Mononuclear cell (primary cell): ENCODE data around the gene SPIRE1. TPM values are rescaled to one million over a fixed set of nuclear protein-coding genes. Genes with fewer than 3 reads are reported as not detected.

ENCODE experiments used
- H3K27me3 ChIP-seq: 2 replicates; pipeline ENCODE4 v1.6.0; 2011; ENCODE audit warnings: low read length, control low read depth; ENCODE audit not compliant: insufficient read depth
- H3K4me1 ChIP-seq: 2 replicates; pipeline ENCODE4 v1.5.1; 2011; ENCODE audit warnings: mild to moderate bottlenecking, low read length, control low read depth; ENCODE audit not compliant: insufficient read depth
- H3K4me3 ChIP-seq: 2 replicates; pipeline ENCODE4 v1.5.1; 2011; ENCODE audit warnings: mild to moderate bottlenecking, low read length, moderate library complexity
- H3K9me3 ChIP-seq: 2 replicates; pipeline ENCODE4 v1.5.1; 2011; ENCODE audit warnings: low read depth, mild to moderate bottlenecking, control low read depth, low read length
- total RNA-seq: library from RNA; depleted of rRNA; stranded (reverse); fragments of >200 nt; gene quantifications from one replicate; pipeline ENCODE4 v1.2.3, GENCODE V29; 2012

Gene SPIRE1
- total RNA-seq, 1 donor = 5.0 TPM

DNA sequence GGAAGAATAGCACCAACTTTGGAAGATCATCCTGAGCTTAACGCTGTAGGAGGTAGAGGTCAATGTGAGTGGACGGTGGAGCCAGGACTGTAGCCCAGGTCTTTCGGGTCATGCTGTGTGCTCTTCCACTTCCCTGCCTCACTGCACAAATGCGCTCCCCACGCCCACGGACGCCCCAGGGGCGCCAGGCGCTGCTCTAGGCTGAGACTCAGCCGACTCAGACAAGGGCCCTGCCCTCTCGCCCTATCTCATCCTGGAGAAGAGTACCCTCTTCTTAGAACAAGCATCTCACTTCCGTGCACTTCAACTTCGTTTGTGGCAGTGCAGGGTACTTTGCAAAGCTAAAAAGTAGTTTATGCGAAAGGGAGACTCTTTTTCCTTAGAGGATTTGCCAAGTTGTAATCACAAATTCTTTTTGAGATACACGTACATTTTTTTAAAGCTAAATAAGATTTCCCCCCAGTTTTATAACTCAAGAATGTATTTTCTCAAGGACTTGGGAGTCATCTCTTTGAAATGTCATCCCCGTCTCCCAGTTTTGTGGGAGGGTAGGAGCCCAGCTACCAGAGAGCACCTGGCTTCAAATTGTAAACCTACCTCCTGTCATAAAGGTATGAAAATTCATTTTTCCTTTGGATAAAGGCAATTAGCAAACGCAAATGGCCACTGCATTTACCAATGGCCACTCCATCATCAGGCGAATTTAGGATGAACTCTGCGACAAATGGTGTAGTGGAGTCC lies 251.4 kb downstream of the SPIRE1 start:
- Histone ChIP-seq H3K4me1 (peaks cover 17% of the 10 kb centered on the region), H3K4me3 (no peak overlapping the region), H3K9me3 (no peaks in the 10 kb centered on the region), H3K27me3 (peaks cover 23% of the 10 kb centered on the region)

DNA sequence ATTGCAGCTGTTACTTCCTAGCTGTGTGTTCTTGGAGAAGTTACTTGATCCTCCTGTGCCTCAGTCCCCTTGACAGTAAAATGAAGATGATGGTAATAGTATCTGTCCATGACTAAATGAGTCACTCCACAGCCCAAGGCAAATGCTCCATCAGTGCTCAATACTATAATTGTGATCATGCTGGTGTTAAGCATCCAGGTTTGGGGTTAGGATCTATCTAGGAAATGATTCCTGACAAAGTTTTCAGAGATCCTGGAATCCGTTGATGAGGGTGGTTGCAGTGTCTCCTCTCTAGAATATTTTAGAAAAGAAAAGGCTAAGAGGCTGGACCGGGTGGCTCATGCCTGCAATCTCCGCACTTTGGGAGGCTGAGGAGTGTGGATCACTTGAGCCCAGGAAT lies 252.8 kb downstream of the SPIRE1 start:
- Histone ChIP-seq H3K9me3 (no peaks in the 10 kb centered on the region), H3K27me3 (peaks cover 23% of the 10 kb centered on the region), H3K4me1 (peaks cover 17% of the 10 kb centered on the region), H3K4me3 (no peak overlapping the region)

GRCh38 chr18:12403601-12404506 lies 254.1 kb downstream of the SPIRE1 start:
- H3K4me1 ChIP-seq = peaks cover 17% of the 10 kb centered on the region
- no peak overlapping the region for H3K4me3 ChIP-seq
- H3K27me3 ChIP-seq = peaks cover 23% of the 10 kb centered on the region
- no peaks in the 10 kb centered on the region for H3K9me3 ChIP-seq

GRCh38 chr18:12401881-12402280 lies 256.0 kb downstream of the SPIRE1 start:
- Histone ChIP-seq H3K9me3 (no peaks in the 10 kb centered on the region), H3K4me3 (no peak overlapping the region), H3K27me3 (peaks cover 22% of the 10 kb centered on the region), H3K4me1 (peaks cover 5% of the 10 kb centered on the region)

DNA sequence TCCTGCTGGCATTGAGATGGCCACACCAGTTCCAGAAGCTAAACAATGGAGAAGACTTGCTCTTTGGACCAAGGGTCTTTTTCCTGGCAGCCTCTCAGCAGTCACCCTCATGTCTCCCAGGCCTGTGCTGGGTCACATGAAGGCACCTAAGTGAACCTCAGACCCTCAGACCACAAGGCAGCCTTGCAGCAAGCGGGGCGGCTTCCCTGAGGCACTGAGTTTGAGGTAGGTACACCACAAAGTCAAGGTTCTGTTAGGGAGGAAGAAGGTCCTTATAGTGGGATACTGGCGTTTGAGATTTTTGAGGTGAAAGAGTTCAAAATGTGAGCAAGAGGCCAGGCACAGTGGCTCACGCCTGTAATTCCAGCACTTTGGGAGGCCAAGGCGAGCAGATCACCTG lies 258.7 kb downstream of the SPIRE1 start:
- Histone ChIP-seq H3K4me3 (no peak overlapping the region), H3K4me1 (no peaks in the 10 kb centered on the region), H3K9me3 (no peaks in the 10 kb centered on the region), H3K27me3 (peaks cover 5% of the 10 kb centered on the region)

GRCh38 chr18:12398625-12399024 lies 259.3 kb downstream of the SPIRE1 start:
- Histone ChIP-seq H3K27me3 (peaks cover 4% of the 10 kb centered on the region), H3K4me1 (no peaks in the 10 kb centered on the region), H3K9me3 (no peaks in the 10 kb centered on the region), H3K4me3 (no peak overlapping the region)

- Histone ChIP-seq H3K4me3 (no peak overlapping the region), H3K27me3 (no peaks in the 10 kb centered on the region), H3K9me3 (no peaks in the 10 kb centered on the region), H3K4me1 (no peaks in the 10 kb centered on the region)
Measured at GRCh38 chr18:12397793-12398192, 260.1 kb downstream of the SPIRE1 start.

DNA sequence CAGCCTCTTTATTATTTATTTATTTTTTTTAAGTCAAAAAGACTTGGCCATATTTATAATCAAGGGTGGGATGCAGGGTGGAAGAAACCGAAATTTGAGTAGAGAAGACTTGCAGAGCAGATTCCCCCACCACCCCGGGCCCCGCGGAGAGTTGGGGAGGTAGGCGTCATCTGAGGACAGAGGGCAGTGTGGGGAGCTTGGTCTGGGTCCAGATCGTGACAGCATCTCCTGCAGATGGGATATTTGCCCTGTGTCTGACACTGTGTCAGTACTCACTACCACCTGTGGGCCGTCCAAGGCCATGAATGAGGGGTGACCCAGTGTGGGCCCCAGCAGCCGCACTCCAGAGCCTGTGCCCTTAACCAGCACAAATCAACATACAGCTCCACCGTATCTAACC lies 260.7 kb downstream of the SPIRE1 start:
- Histone ChIP-seq H3K4me1 (no peaks in the 10 kb centered on the region), H3K4me3 (no peak overlapping the region), H3K27me3 (no peaks in the 10 kb centered on the region), H3K9me3 (no peaks in the 10 kb centered on the region)

Other genes starting within 250 kb of the SPIRE1 start
- gene CEP76, start 44.6 kb upstream of the SPIRE1 start, total RNA-seq = 9.6 TPM
- 88.1 TPM for gene PSMG2, start 44.9 kb upstream of the SPIRE1 start, total RNA-seq
- gene PTPN2, start 226.1 kb upstream of the SPIRE1 start, total RNA-seq = 63.1 TPM